Uterus (tissue), 4 donors: ENCODE data around the gene FRMPD4. TPM values are rescaled to one million over a fixed set of nuclear protein-coding genes. Genes with fewer than 3 reads are reported as not detected.

Source experiments
- DNase-seq, 2 donors: peaks; one replicate each; pipeline ENCODE4 v3.0.0-alpha.2; 2019 to 2020
- H3K27ac ChIP-seq, 2 donors: fragments of 200-600 bp; sonication (generic); 1 replicate in 1 of 2; 2 replicates in 1 of 2; pipeline ENCODE4 v1.5.1; 2016 to 2018
- H3K27me3 ChIP-seq, 2 donors: fragments of 200-600 bp; sonication (generic); one replicate each; pipeline ENCODE4 v1.5.1; 2018 to 2019; ENCODE audit warnings: control low read depth in 1 of 2
- H3K36me3 ChIP-seq, 2 donors: fragments of 200-600 bp; sonication (generic); one replicate each; pipeline ENCODE4 v1.5.1; 2019; ENCODE audit warnings: control low read depth in 1 of 2
- H3K4me1 ChIP-seq, 2 donors: fragments of 200-600 bp; sonication (generic); one replicate each; pipeline ENCODE4 v1.5.1; 2018 to 2019; ENCODE audit warnings: control low read depth in 1 of 2
- H3K4me3 ChIP-seq, 2 donors: fragments of 200-600 bp; sonication (generic); 1 replicate in 1 of 2; 2 replicates in 1 of 2; pipeline ENCODE4 v1.5.1; 2018 to 2019; ENCODE audit warnings: mild to moderate bottlenecking in 1 of 2
- H3K9me3 ChIP-seq, 2 donors: fragments of 200-600 bp; sonication (generic); one replicate each; pipeline ENCODE4 v1.5.1; 2019; ENCODE audit warnings: control low read depth in 1 of 2
- POLR2A ChIP-seq, 2 donors: fragments of 450-650 bp; IDR thresholded peaks; one replicate each; pipeline ENCODE4 v1.6.1; 2016; ENCODE audit warnings: antibody characterized with exemption in 2 of 2, mild to moderate bottlenecking in 1 of 2, moderate library complexity in 1 of 2
- intact Hi-C: fragments of 100-400 bp; cut with DNase I; formaldehyde crosslinking; loops from one replicate; pipeline ENCODE4 v1.15.1; 2023; ENCODE audit warnings: low total_unique reads
- total RNA-seq, 4 donors: library from RNA; depleted of rRNA in 3 of 4; stranded (reverse); fragments of >200 nt in 3 of 4; gene quantifications; one replicate each; pipeline versions ENCODE4 v1.1.0 to v1.2.4, GENCODE V29; 2014 to 2023
- TF ChIP-seq, protein P1 (sequence below), 4 experiments: fragments of 200-600 bp in 2 of 4; fragments of 450-650 bp in 2 of 4; sonication (generic) in 2 of 4; IDR thresholded peaks; one replicate each; pipeline ENCODE4 v1.5.1; 2016 to 2019; ENCODE audit warnings: antibody characterized with exemption in 4 of 4, mild to moderate bottlenecking in 2 of 4, moderate library complexity in 1 of 4
- donor health status: DM: yes; HTN: yes; CAD: no.

Gene FRMPD4
- total RNA-seq, 4 donors from 2014 or later = 0.06 to 0.41 TPM; not detected in 2

- H3K27ac ChIP-seq = no peak overlapping the region
Observed at GRCh38 chrX:12390301-12390700, 252.0 kb downstream of the FRMPD4 start.

GRCh38 chrX:12396584-12396983, 258.3 kb downstream of the FRMPD4 start:
- Histone ChIP-seq H3K27me3 (no peaks in the 10 kb centered on the region), H3K4me3 (no peak overlapping the region), H3K4me1 (no peaks in the 10 kb centered on the region), H3K27ac (no peak overlapping the region), H3K36me3 (no peaks in the 10 kb centered on the region), H3K9me3 (no peaks in the 10 kb centered on the region)
- no peak for DNase-seq
- intact Hi-C loops = no loop called here
- TF ChIP-seq, protein P1, sequence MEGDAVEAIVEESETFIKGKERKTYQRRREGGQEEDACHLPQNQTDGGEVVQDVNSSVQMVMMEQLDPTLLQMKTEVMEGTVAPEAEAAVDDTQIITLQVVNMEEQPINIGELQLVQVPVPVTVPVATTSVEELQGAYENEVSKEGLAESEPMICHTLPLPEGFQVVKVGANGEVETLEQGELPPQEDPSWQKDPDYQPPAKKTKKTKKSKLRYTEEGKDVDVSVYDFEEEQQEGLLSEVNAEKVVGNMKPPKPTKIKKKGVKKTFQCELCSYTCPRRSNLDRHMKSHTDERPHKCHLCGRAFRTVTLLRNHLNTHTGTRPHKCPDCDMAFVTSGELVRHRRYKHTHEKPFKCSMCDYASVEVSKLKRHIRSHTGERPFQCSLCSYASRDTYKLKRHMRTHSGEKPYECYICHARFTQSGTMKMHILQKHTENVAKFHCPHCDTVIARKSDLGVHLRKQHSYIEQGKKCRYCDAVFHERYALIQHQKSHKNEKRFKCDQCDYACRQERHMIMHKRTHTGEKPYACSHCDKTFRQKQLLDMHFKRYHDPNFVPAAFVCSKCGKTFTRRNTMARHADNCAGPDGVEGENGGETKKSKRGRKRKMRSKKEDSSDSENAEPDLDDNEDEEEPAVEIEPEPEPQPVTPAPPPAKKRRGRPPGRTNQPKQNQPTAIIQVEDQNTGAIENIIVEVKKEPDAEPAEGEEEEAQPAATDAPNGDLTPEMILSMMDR (IDR thresholded peaks at IDR 0.05) = no peak
- TF ChIP-seq POLR2A (IDR thresholded peaks at IDR 0.05) = no peak

More at GRCh38 chrX:12390301-12390700, 252.0 kb downstream of the FRMPD4 start:
- TF ChIP-seq, protein P1 (IDR thresholded peaks at IDR 0.05) = no peak
- no peak for TF ChIP-seq POLR2A (IDR thresholded peaks at IDR 0.05)
- Histone ChIP-seq H3K4me1 (no peaks in the 10 kb centered on the region), H3K4me3 (no peak overlapping the region), H3K9me3 (no peaks in the 10 kb centered on the region), H3K27me3 (no peaks in the 10 kb centered on the region), H3K36me3 (no peaks in the 10 kb centered on the region)
- intact Hi-C loops = no loop called here
- DNase-seq = no peak

DNA sequence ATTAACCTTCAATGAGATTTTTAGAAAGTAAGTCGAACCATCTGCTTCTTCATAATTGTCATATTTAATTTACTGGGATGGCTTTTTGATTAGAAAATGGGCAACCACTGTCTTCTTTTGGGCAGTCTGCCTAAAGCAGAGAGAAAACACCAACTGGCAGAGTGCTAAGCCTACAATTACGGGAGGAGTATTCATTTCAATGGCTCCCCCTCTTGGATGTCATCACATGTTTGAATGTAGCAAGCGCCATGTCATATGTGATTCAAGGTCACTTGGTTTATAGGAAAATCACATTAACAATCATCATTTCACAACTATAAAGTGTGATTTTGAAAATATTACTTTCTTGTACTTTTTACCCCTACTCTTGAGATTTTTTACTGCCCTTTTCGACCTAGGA, 261.9 kb downstream of the FRMPD4 start:
- TF ChIP-seq, protein P1 (IDR thresholded peaks at IDR 0.05) = no peak
- TF ChIP-seq POLR2A (IDR thresholded peaks at IDR 0.05) = no peak
- Histone ChIP-seq H3K4me1 (no peaks in the 10 kb centered on the region), H3K9me3 (no peaks in the 10 kb centered on the region), H3K27me3 (no peaks in the 10 kb centered on the region), H3K36me3 (no peaks in the 10 kb centered on the region), H3K27ac (no peak overlapping the region), H3K4me3 (no peak overlapping the region)
- intact Hi-C loops = no loop called here
- DNase-seq = no peak

GRCh38 chrX:12401252-12401651, 263.0 kb downstream of the FRMPD4 start:
- DNase-seq = no peak
- Histone ChIP-seq H3K27ac (no peak overlapping the region), H3K27me3 (no peaks in the 10 kb centered on the region), H3K4me3 (no peak overlapping the region), H3K4me1 (no peaks in the 10 kb centered on the region), H3K36me3 (no peaks in the 10 kb centered on the region), H3K9me3 (no peaks in the 10 kb centered on the region)
- intact Hi-C loops = no loop called here
- TF ChIP-seq, protein P1 (IDR thresholded peaks at IDR 0.05) = no peak
- TF ChIP-seq POLR2A (IDR thresholded peaks at IDR 0.05) = no peak

- no peak for DNase-seq
- Histone ChIP-seq H3K27ac (no peak overlapping the region), H3K9me3 (no peaks in the 10 kb centered on the region), H3K4me1 (no peaks in the 10 kb centered on the region), H3K36me3 (no peaks in the 10 kb centered on the region), H3K4me3 (no peak overlapping the region), H3K27me3 (no peaks in the 10 kb centered on the region)
- TF ChIP-seq POLR2A (IDR thresholded peaks at IDR 0.05) = no peak
- TF ChIP-seq, protein P1 (IDR thresholded peaks at IDR 0.05) = no peak
- intact Hi-C loops = no loop called here
Observed at GRCh38 chrX:12403474-12404082, 265.3 kb downstream of the FRMPD4 start.
